ENCODE data around the gene INPP4B.

Gene INPP4B

GRCh38 chr4:142856576-142856975 lies 10.5 kb upstream of the INPP4B start:
- Histone ChIP-seq H3K18ac (ENCODE audit: low read depth in 1 of 2, low read length in 2 of 2) (no peak overlapping the region), H4K91ac (ENCODE audit: low read length) (no peak overlapping the region), H3K27me3 (ENCODE audit: control insufficient read depth in 1 of 2, insufficient read depth in 1 of 2, low read length in 2 of 2) (peaks cover 0 to 4% of the 10 kb centered on the region in 2 experiments), H3K4me3 (ENCODE audit: insufficient read depth in 1 of 2, low read depth in 1 of 2, low read length in 2 of 2) (no peak overlapping the region), H2AFZ (ENCODE audit: low read depth, low read length) (no peak overlapping the region), H3K9ac (ENCODE audit: low read length) (no peak overlapping the region), H4K8ac (ENCODE audit: low read length) (no peak overlapping the region), H3K27ac (ENCODE audit: low read length, poor library complexity, severe bottlenecking) (no peak overlapping the region), H3K36me3 (ENCODE audit: control insufficient read depth in 1 of 2, insufficient read depth in 2 of 2, low read depth in 1 of 2, low read length in 2 of 2) (no peaks in the 10 kb centered on the region), H3K4me2 (ENCODE audit: low read length, poor library complexity, severe bottlenecking) (no peak overlapping the region), H2BK15ac (ENCODE audit: low read depth, poor library complexity, severe bottlenecking) (no peak overlapping the region), H3K4me1 (ENCODE audit: control insufficient read depth, insufficient read depth, low read depth, low read length) (no peaks in the 10 kb centered on the region), H3K9me3 (ENCODE audit: control insufficient read depth, low read length) (no peaks in the 10 kb centered on the region), H2AK5ac (ENCODE audit: low read length, severe bottlenecking) (no peak overlapping the region), H3K79me1 (replicated peaks; ENCODE audit: low read length, poor library complexity, severe bottlenecking) (no peaks in the 10 kb centered on the region), H3K23ac (ENCODE audit: low read length in 2 of 2) (no peak overlapping the region), H2BK120ac (ENCODE audit: low read depth, low read length) (no peak overlapping the region), H3K4ac (ENCODE audit: low read depth in 1 of 2, low read length in 2 of 2) (no peak overlapping the region), H2BK5ac (ENCODE audit: low read depth, low read length, poor library complexity, severe bottlenecking) (no peak overlapping the region), H3K14ac (ENCODE audit: low read length in 2 of 2) (no peak overlapping the region), H2BK12ac (ENCODE audit: low read length in 2 of 2) (no peak overlapping the region)
- 62% methylated on average over 2 of the region's 2 CpGs for WGBS
- DNase-seq: no peak

GRCh38 chr4:142850478-142850877 lies 4.4 kb upstream of the INPP4B start:
- no peak overlapping the region for H4K8ac ChIP-seq (ENCODE audit: low read length)
- H2BK15ac ChIP-seq (ENCODE audit: low read depth, poor library complexity, severe bottlenecking): no peak overlapping the region
- H3K4me2 ChIP-seq (ENCODE audit: low read length, poor library complexity, severe bottlenecking): no peak overlapping the region
- no peaks in the 10 kb centered on the region for H3K79me1 ChIP-seq (replicated peaks; ENCODE audit: low read length, poor library complexity, severe bottlenecking)
- no peak overlapping the region for H2AFZ ChIP-seq (ENCODE audit: low read depth, low read length)
- H3K18ac ChIP-seq (ENCODE audit: low read depth in 1 of 2, low read length in 2 of 2): no peak overlapping the region
- H3K27ac ChIP-seq (ENCODE audit: low read length, poor library complexity, severe bottlenecking): no peak overlapping the region
- no peak overlapping the region for H3K14ac ChIP-seq (ENCODE audit: low read length in 2 of 2)
- WGBS: 70% methylated on average over 2 of the region's 4 CpGs
- no peak overlapping the region for H3K4me3 ChIP-seq (ENCODE audit: insufficient read depth in 1 of 2, low read depth in 1 of 2, low read length in 2 of 2)
- H3K4ac ChIP-seq (ENCODE audit: low read depth in 1 of 2, low read length in 2 of 2): no peak overlapping the region
- DNase-seq: no peak
- H3K4me1 ChIP-seq (ENCODE audit: control insufficient read depth, insufficient read depth, low read depth, low read length): peaks cover 9% of the 10 kb centered on the region
- H2BK12ac ChIP-seq (ENCODE audit: low read length in 2 of 2): no peak overlapping the region
- H3K9me3 ChIP-seq (ENCODE audit: control insufficient read depth, low read length): no peaks in the 10 kb centered on the region
- H2AK5ac ChIP-seq (ENCODE audit: low read length, severe bottlenecking): no peak overlapping the region
- H3K23ac ChIP-seq (ENCODE audit: low read length in 2 of 2): no peak overlapping the region
- no peak overlapping the region for H2BK120ac ChIP-seq (ENCODE audit: low read depth, low read length)
- peaks cover 8 to 24% of the 10 kb centered on the region in 2 experiments for H3K27me3 ChIP-seq (ENCODE audit: control insufficient read depth in 1 of 2, insufficient read depth in 1 of 2, low read length in 2 of 2)
- H3K9ac ChIP-seq (ENCODE audit: low read length): no peak overlapping the region
- no peak overlapping the region for H4K91ac ChIP-seq (ENCODE audit: low read length)
- no peaks in the 10 kb centered on the region for H3K36me3 ChIP-seq (ENCODE audit: control insufficient read depth in 1 of 2, insufficient read depth in 2 of 2, low read depth in 1 of 2, low read length in 2 of 2)
- H2BK5ac ChIP-seq (ENCODE audit: low read depth, low read length, poor library complexity, severe bottlenecking): no peak overlapping the region

- peak overlapping the region in 1 of 2 experiments; percentile 86 for H3K23ac ChIP-seq (ENCODE audit: low read length in 2 of 2)
- peak overlapping the region; percentile 100 for H3K4me2 ChIP-seq (ENCODE audit: low read length, poor library complexity, severe bottlenecking)
- H2BK5ac ChIP-seq (ENCODE audit: low read depth, low read length, poor library complexity, severe bottlenecking): no peak overlapping the region
- H3K27ac ChIP-seq (ENCODE audit: low read length, poor library complexity, severe bottlenecking): no peak overlapping the region
- H3K36me3 ChIP-seq (ENCODE audit: control insufficient read depth in 1 of 2, insufficient read depth in 2 of 2, low read depth in 1 of 2, low read length in 2 of 2): no peaks in the 10 kb centered on the region
- H2BK15ac ChIP-seq (ENCODE audit: low read depth, poor library complexity, severe bottlenecking): peak overlapping the region; percentile 70
- H3K4me3 ChIP-seq (ENCODE audit: insufficient read depth in 1 of 2, low read depth in 1 of 2, low read length in 2 of 2): peak overlapping the region; percentile 68 to 86
- no peak overlapping the region for H2BK12ac ChIP-seq (ENCODE audit: low read length in 2 of 2)
- 8% methylated on average over 44 of the region's 50 CpGs for WGBS
- H3K18ac ChIP-seq (ENCODE audit: low read depth in 1 of 2, low read length in 2 of 2): no peak overlapping the region
- H3K4me1 ChIP-seq (ENCODE audit: control insufficient read depth, insufficient read depth, low read depth, low read length): peaks cover 12% of the 10 kb centered on the region
- no peaks in the 10 kb centered on the region for H3K79me1 ChIP-seq (replicated peaks; ENCODE audit: low read length, poor library complexity, severe bottlenecking)
- H3K14ac ChIP-seq (ENCODE audit: low read length in 2 of 2): peak overlapping the region in 1 of 2 experiments; percentile 9
- H4K91ac ChIP-seq (ENCODE audit: low read length): no peak overlapping the region
- no peak overlapping the region for H3K4ac ChIP-seq (ENCODE audit: low read depth in 1 of 2, low read length in 2 of 2)
- peak overlapping the region; percentile 69 for H3K9ac ChIP-seq (ENCODE audit: low read length)
- H2AFZ ChIP-seq (ENCODE audit: low read depth, low read length): peak overlapping the region; percentile 5
- H4K8ac ChIP-seq (ENCODE audit: low read length): no peak overlapping the region
- no peak overlapping the region for H2BK120ac ChIP-seq (ENCODE audit: low read depth, low read length)
- peak; percentile 1 for DNase-seq
- H3K9me3 ChIP-seq (ENCODE audit: control insufficient read depth, low read length): no peaks in the 10 kb centered on the region
- H2AK5ac ChIP-seq (ENCODE audit: low read length, severe bottlenecking): no peak overlapping the region
- H3K27me3 ChIP-seq (ENCODE audit: control insufficient read depth in 1 of 2, insufficient read depth in 1 of 2, low read length in 2 of 2): peaks cover 13 to 36% of the 10 kb centered on the region in 2 experiments
Observed at GRCh38 chr4:142846729-142847596, 862 bp upstream of the INPP4B start.

- H3K27me3 ChIP-seq (ENCODE audit: control insufficient read depth in 1 of 2, insufficient read depth in 1 of 2, low read length in 2 of 2): peaks cover 13 to 36% of the 10 kb centered on the region in 2 experiments
- no peak overlapping the region for H3K18ac ChIP-seq (ENCODE audit: low read depth in 1 of 2, low read length in 2 of 2)
- no peak overlapping the region for H3K14ac ChIP-seq (ENCODE audit: low read length in 2 of 2)
- WGBS: 11% methylated on average over 27 of the region's 43 CpGs
- no peak overlapping the region for H2BK120ac ChIP-seq (ENCODE audit: low read depth, low read length)
- H3K27ac ChIP-seq (ENCODE audit: low read length, poor library complexity, severe bottlenecking): no peak overlapping the region
- no peaks in the 10 kb centered on the region for H3K9me3 ChIP-seq (ENCODE audit: control insufficient read depth, low read length)
- H3K4me3 ChIP-seq (ENCODE audit: insufficient read depth in 1 of 2, low read depth in 1 of 2, low read length in 2 of 2): peak overlapping the region; percentile 68 to 86
- H2BK5ac ChIP-seq (ENCODE audit: low read depth, low read length, poor library complexity, severe bottlenecking): no peak overlapping the region
- H2BK12ac ChIP-seq (ENCODE audit: low read length in 2 of 2): peak overlapping the region in 1 of 2 experiments; percentile 15
- peak overlapping the region; percentile 52 for H2BK15ac ChIP-seq (ENCODE audit: low read depth, poor library complexity, severe bottlenecking)
- no peaks in the 10 kb centered on the region for H3K36me3 ChIP-seq (ENCODE audit: control insufficient read depth in 1 of 2, insufficient read depth in 2 of 2, low read depth in 1 of 2, low read length in 2 of 2)
- DNase-seq: peak; percentile 19
- no peaks in the 10 kb centered on the region for H3K79me1 ChIP-seq (replicated peaks; ENCODE audit: low read length, poor library complexity, severe bottlenecking)
- H4K91ac ChIP-seq (ENCODE audit: low read length): no peak overlapping the region
- H3K9ac ChIP-seq (ENCODE audit: low read length): peak overlapping the region; percentile 69
- no peak overlapping the region for H2AK5ac ChIP-seq (ENCODE audit: low read length, severe bottlenecking)
- H3K4me1 ChIP-seq (ENCODE audit: control insufficient read depth, insufficient read depth, low read depth, low read length): peaks cover 12% of the 10 kb centered on the region
- peak overlapping the region in 1 of 2 experiments; percentile 94 for H3K23ac ChIP-seq (ENCODE audit: low read length in 2 of 2)
- peak overlapping the region; percentile 100 for H3K4me2 ChIP-seq (ENCODE audit: low read length, poor library complexity, severe bottlenecking)
- peak overlapping the region; percentile 29 for H2AFZ ChIP-seq (ENCODE audit: low read depth, low read length)
- H3K4ac ChIP-seq (ENCODE audit: low read depth in 1 of 2, low read length in 2 of 2): no peak overlapping the region
- H4K8ac ChIP-seq (ENCODE audit: low read length): peak overlapping the region; percentile 41
Observed at GRCh38 chr4:142845293-142846107, 601 bp downstream of the INPP4B start.

Data from mesenchymal stem cell (in vitro differentiated cells and primary cell).